ENCODE results near the gene GRK4.

Gene GRK4

GRCh38 chr4:3074846-3075651, 111.7 kb downstream of the GRK4 start:
- DNase-seq = peak; percentile 10

- no peak for DNase-seq
These were observed 112.2 kb downstream of the GRK4 start for GRCh38 chr4:3075652-3075981.

- no peak for DNase-seq
These were observed 114.4 kb downstream of the GRK4 start for GRCh38 chr4:3077796-3078195.

GRCh38 chr4:3079694-3080123, 116.3 kb downstream of the GRK4 start:
- no peak for DNase-seq

GRCh38 chr4:3082925-3083515, 119.6 kb downstream of the GRK4 start:
- no peak for DNase-seq

GRCh38 chr4:3083732-3084131, 120.4 kb downstream of the GRK4 start:
- DNase-seq = no peak

- DNase-seq = no peak
These were observed 122.7 kb downstream of the GRK4 start for GRCh38 chr4:3085948-3086670.

GRCh38 chr4:3087115-3087797, 123.9 kb downstream of the GRK4 start:
- no peak for DNase-seq

All from activated effector memory CD4-positive, alpha-beta T cell treated with Interleukin-2 at 50 U/mL for 16 hours (primary cell).